GM12878 (cell line): ENCODE measurements around the gene HMOX1. TPM values are rescaled to one million over a fixed set of nuclear protein-coding genes. Genes with fewer than 3 reads are reported as not detected.

Experiments
- CREB1 ChIP-seq: IDR thresholded peaks from 2 replicates; pipeline ENCODE4 v1.6.1; 2012; ENCODE audit warnings: low read depth, mild to moderate bottlenecking, inconsistent platforms
- E2F4 ChIP-seq: IDR thresholded peaks from 2 replicates; pipeline ENCODE4 v1.6.1; 2012; ENCODE audit warnings: low read depth, low read length, improper control_type of control experiment
- EED ChIP-seq: sonication (generic); IDR thresholded peaks from 2 replicates; pipeline ENCODE4 v1.6.1; 2016; ENCODE audit warnings: antibody characterized with exemption, low read depth
- ELK1 ChIP-seq: IDR thresholded peaks from 2 replicates; pipeline ENCODE4 v1.6.1; 2012; ENCODE audit warnings: low read depth, low read length, improper control_type of control experiment
- GABPA ChIP-seq: IDR thresholded peaks from 2 replicates; pipeline ENCODE4 v1.6.1; 2014; ENCODE audit warnings: antibody characterized with exemption, low read depth, mild to moderate bottlenecking, inconsistent platforms
- HCFC1 ChIP-seq: fragments of 150-350 bp; IDR thresholded peaks from 2 replicates; pipeline ENCODE4 v1.6.1; 2014; ENCODE audit warnings: low read length
- HDAC6 ChIP-seq: fragments of 200-600 bp; sonication (generic); IDR thresholded peaks from one replicate; pipeline ENCODE4 v1.8.0; 2017; ENCODE audit warnings: antibody characterized with exemption; ENCODE audit not compliant: unreplicated experiment
- HDGF ChIP-seq: fragments of 450-650 bp; IDR thresholded peaks from 2 replicates; pipeline ENCODE4 v1.6.1; 2016; ENCODE audit warnings: antibody characterized with exemption
- HSF1 ChIP-seq: fragments of 150-350 bp; IDR thresholded peaks from 2 replicates; pipeline ENCODE4 v1.6.1; 2014; ENCODE audit warnings: mild to moderate bottlenecking, low read depth, low read length
- IKZF2 ChIP-seq, 2 experiments: fragments of 450-650 bp; IDR thresholded peaks; 2 replicates each; pipeline ENCODE4 v1.6.1; 2017; ENCODE audit warnings: mild to moderate bottlenecking in 2 of 2, moderate library complexity in 2 of 2
- IRF4 ChIP-seq: IDR thresholded peaks from 2 replicates; pipeline ENCODE4 v1.6.1; 2011; ENCODE audit warnings: low read depth, low read length
- KLF5 ChIP-seq: fragments of 450-650 bp; IDR thresholded peaks from 2 replicates; pipeline ENCODE4 v1.6.1; 2014; ENCODE audit warnings: mild to moderate bottlenecking; ENCODE audit not compliant: partially characterized antibody
- MEF2A ChIP-seq: IDR thresholded peaks from 2 replicates; pipeline ENCODE4 v1.6.1; 2011; ENCODE audit warnings: low read depth, mild to moderate bottlenecking, low read length, moderate library complexity; ENCODE audit not compliant: insufficient read depth
- MYB ChIP-seq: fragments of 150-350 bp; IDR thresholded peaks from 2 replicates; pipeline ENCODE4 v1.6.1; 2014; ENCODE audit warnings: mild to moderate bottlenecking, low read depth, low read length, borderline replicate concordance
- NRF1 ChIP-seq: conservative IDR thresholded peaks from 2 replicates; pipeline ENCODE4 v1.6.1; 2011; ENCODE audit warnings: mild to moderate bottlenecking, low read depth, low read length, improper control_type of control experiment
- POLR2AphosphoS2 ChIP-seq: IDR thresholded peaks from 2 replicates; pipeline ENCODE4 v1.6.1; 2011; ENCODE audit warnings: low read depth, mild to moderate bottlenecking, low read length, improper control_type of control experiment, moderate library complexity
- RAD21 ChIP-seq: IDR thresholded peaks from 2 replicates; pipeline ENCODE4 v1.6.1; 2011; ENCODE audit warnings: mild to moderate bottlenecking, low read depth, low read length, moderate library complexity; ENCODE audit not compliant: insufficient read depth
- RBBP5 ChIP-seq: fragments of 200-600 bp; sonication (generic); conservative IDR thresholded peaks from 2 replicates; pipeline ENCODE4 v1.6.1; 2016
- RELA ChIP-seq: fragments of 450-650 bp; IDR thresholded peaks from 2 replicates; pipeline ENCODE4 v1.8.0; 2014; ENCODE audit warnings: borderline replicate concordance; ENCODE audit not compliant: partially characterized antibody
- RELB ChIP-seq: fragments of 450-650 bp; IDR thresholded peaks from 2 replicates; pipeline ENCODE4 v1.6.1; 2017; ENCODE audit warnings: low read depth, mild to moderate bottlenecking, moderate library complexity
- SMC3 ChIP-seq: IDR thresholded peaks from 2 replicates; pipeline ENCODE4 v1.6.1; 2011; ENCODE audit warnings: low read length, improper control_type of control experiment, borderline replicate concordance
- SRF ChIP-seq, 2 experiments: IDR thresholded peaks; 2 replicates each; pipeline ENCODE4 v1.6.1; 2011; ENCODE audit warnings: low read depth in 2 of 2, low read length in 2 of 2, mild to moderate bottlenecking in 1 of 2, moderate library complexity in 1 of 2
- STAT3 ChIP-seq: IDR thresholded peaks from 2 replicates; pipeline ENCODE4 v1.6.1; 2011; ENCODE audit warnings: low read depth, low read length, improper control_type of control experiment
- TBL1XR1 ChIP-seq: IDR thresholded peaks from 2 replicates; pipeline ENCODE4 v1.6.1; 2012; ENCODE audit warnings: low read depth, low read length, improper control_type of control experiment
- WRNIP1 ChIP-seq: IDR thresholded peaks from 2 replicates; pipeline ENCODE4 v1.6.1; 2011; ENCODE audit warnings: low read depth, low read length, improper control_type of control experiment, borderline replicate concordance
- ZNF217 ChIP-seq: fragments of 450-650 bp; IDR thresholded peaks from 2 replicates; pipeline ENCODE4 v1.6.1; 2017; ENCODE audit warnings: antibody characterized with exemption, mild to moderate bottlenecking
- polyA plus RNA-seq, 11 experiments: library from polyadenylated mRNA; depleted of rRNA in 4 of 11; unstranded in 6 of 11; stranded (reverse) in 5 of 11; fragments of >200 nt; fragmentation: Nextera tagmentation in 4 of 11; fragmentation: Illumina TruSeq in 1 of 11; extraction: Ambion mirVana in 4 of 11; extraction: Trizol in 1 of 11; gene quantifications; 1 replicate in 1 of 11; 2 replicates in 10 of 11; pipeline versions ENCODE4 v1.2.1 to v1.2.3, GENCODE V29; 2011 to 2016; ENCODE audit warnings: inconsistent platforms in 2 of 11, missing spikeins in 2 of 11, low read depth in 1 of 11
- total RNA-seq, 4 experiments: library from RNA; depleted of rRNA in 3 of 4; stranded (reverse); fragments of >200 nt in 3 of 4; fragmentation: Illumina TruSeq in 1 of 4; extraction: Trizol in 1 of 4; gene quantifications; 2 replicates each; pipeline versions ENCODE4 v1.2.1 to v1.2.3, GENCODE V29; 2013 to 2021

HMOX1 gene
- total and polyA plus RNA-seq, 10 of the 15 experiments (the other 5 are each of a cell fraction or from before 2014, with no cell fraction given), result 1.5 to 36.7 (median 18.8) TPM

GRCh38 chr22:35409783-35410662, 29.1 kb downstream of the HMOX1 start (continued):
- TF ChIP-seq WRNIP1, result no peak
- TF ChIP-seq RELA, result peak; percentile 74
- TF ChIP-seq IKZF2 (IDR thresholded peaks at IDR 0.05), result peak; percentile 88 to 90
- peak; percentile 83 for TF ChIP-seq EED
- 0 out of 2 replicates have a peak, but pooled peaks have one; percentile 66 for TF ChIP-seq ZNF217
- peak; percentile 79 for TF ChIP-seq RELB
- no peak for TF ChIP-seq POLR2AphosphoS2
- no peak for TF ChIP-seq RBBP5
- TF ChIP-seq MYB, result 0 out of 2 replicates have a peak, but pooled peaks have one; percentile 15
- TF ChIP-seq IRF4, result peak; percentile 80
- peak; percentile 35 to 80; a peak in 3 of 4 replicates for TF ChIP-seq SRF (IDR thresholded peaks at IDR 0.05; ENCODE audit: low read depth in 2 of 2, low read length in 2 of 2)
- peak; percentile 64; the same call in 1 of the 2 replicates for TF ChIP-seq TBL1XR1
- TF ChIP-seq KLF5, result peak; percentile 64
- TF ChIP-seq ELK1, result no peak
- TF ChIP-seq GABPA, result peak; percentile 65; the same call in 1 of the 2 replicates
- no peak for TF ChIP-seq HSF1
- no peak for TF ChIP-seq HDAC6
- TF ChIP-seq CREB1, result peak; percentile 93
- peak; percentile 22; the same call in 1 of the 2 replicates for TF ChIP-seq RAD21
- TF ChIP-seq SMC3, result no peak
- TF ChIP-seq MEF2A, result 0 out of 2 replicates have a peak, but pooled peaks have one; percentile 22
- 0 out of 2 replicates have a peak, but pooled peaks have one; percentile 80 for TF ChIP-seq HDGF
- no peak for TF ChIP-seq STAT3
- TF ChIP-seq NRF1, result no peak
- TF ChIP-seq E2F4, result no peak
- TF ChIP-seq HCFC1, result peak; percentile 35; the same call in 1 of the 2 replicates
